GM19025 (cell line): ENCODE results near the gene TOR3A.

Source experiments
- ATAC-seq: cut with Tn5 transposase; IDR thresholded peaks from one replicate; pipeline ENCODE4 v1.9.1; 2021; ENCODE audit warnings: mild to moderate bottlenecking, low read depth, moderate library complexity; ENCODE audit not compliant: unreplicated experiment

The TOR3A gene

GRCh38 chr1:179142889-179143299 is 61.0 kb downstream of the TOR3A start:
- no peak for ATAC-seq

GRCh38 chr1:179143322-179143721 is 61.5 kb downstream of the TOR3A start:
- no peak for ATAC-seq

- ATAC-seq = no peak
These were observed 62.8 kb downstream of the TOR3A start for GRCh38 chr1:179144626-179145025.

- ATAC-seq = no peak
These were observed 63.7 kb downstream of the TOR3A start for GRCh38 chr1:179145521-179145920.
